ENCODE results near the gene HPSE2.

DNA sequence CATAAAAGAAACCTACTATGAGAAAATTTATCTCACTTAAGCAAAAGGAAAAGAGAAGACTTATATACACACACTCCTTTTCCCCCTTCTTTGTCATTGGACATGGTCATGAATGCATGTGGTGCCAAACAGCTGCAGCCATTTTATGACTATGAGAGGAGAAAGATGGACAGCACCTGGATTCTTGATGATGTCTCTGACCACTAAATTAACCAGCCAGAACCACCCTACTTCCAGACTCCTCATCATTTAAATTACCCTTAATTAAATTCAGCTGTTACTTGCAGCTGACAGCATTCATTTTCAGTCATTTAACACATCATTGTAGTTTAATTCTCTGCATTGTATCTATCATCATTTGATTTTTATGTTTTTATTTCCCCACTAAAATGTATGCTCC is 409.9 kb downstream of the HPSE2 start:
- TF ChIP-seq, protein P1, sequence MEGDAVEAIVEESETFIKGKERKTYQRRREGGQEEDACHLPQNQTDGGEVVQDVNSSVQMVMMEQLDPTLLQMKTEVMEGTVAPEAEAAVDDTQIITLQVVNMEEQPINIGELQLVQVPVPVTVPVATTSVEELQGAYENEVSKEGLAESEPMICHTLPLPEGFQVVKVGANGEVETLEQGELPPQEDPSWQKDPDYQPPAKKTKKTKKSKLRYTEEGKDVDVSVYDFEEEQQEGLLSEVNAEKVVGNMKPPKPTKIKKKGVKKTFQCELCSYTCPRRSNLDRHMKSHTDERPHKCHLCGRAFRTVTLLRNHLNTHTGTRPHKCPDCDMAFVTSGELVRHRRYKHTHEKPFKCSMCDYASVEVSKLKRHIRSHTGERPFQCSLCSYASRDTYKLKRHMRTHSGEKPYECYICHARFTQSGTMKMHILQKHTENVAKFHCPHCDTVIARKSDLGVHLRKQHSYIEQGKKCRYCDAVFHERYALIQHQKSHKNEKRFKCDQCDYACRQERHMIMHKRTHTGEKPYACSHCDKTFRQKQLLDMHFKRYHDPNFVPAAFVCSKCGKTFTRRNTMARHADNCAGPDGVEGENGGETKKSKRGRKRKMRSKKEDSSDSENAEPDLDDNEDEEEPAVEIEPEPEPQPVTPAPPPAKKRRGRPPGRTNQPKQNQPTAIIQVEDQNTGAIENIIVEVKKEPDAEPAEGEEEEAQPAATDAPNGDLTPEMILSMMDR (IDR thresholded peaks at IDR 0.05; ENCODE audit: low read depth, low read length) = no peak
- TF ChIP-seq, protein P2, sequence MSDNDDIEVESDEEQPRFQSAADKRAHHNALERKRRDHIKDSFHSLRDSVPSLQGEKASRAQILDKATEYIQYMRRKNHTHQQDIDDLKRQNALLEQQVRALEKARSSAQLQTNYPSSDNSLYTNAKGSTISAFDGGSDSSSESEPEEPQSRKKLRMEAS (IDR thresholded peaks at IDR 0.05; ENCODE audit: low read depth, low read length) = no peak
- no peak for TF ChIP-seq POLR2A (IDR thresholded peaks at IDR 0.05; ENCODE audit: extremely low read depth, insufficient read length)
